Stimulated activated CD4-positive, alpha-beta T cell treated with anti-CD3 and anti-CD28 coated beads, Interleukin-2, amount 100 ng/mL, for 24 hours (primary cell): ENCODE measurements around the gene SCYGR1.
"Not testable (repeated sequence)": the region's sequence is repeated elsewhere in the genome, so short reads cannot be mapped to it uniquely, and the experiment has no call there.

Experiments used
- DNase-seq, 2 donors: peaks; one replicate each; pipeline ENCODE4 v3.0.0-alpha.2; 2020

SCYGR1 gene

GRCh38 chr2:227387583-227387982 is at the start of gene SCYGR1:
Gene SCYGR1, minus strand, starts transcription at chr2:227387949. Its CDS starts 0 bp downstream, at chr2:227387949.
- not testable (repeated sequence) for DNase-seq

GRCh38 chr2:227436436-227437174 is 48.9 kb upstream of the SCYGR1 start:
- DNase-seq: no peak

GRCh38 chr2:227433171-227433570 is 45.4 kb upstream of the SCYGR1 start:
- DNase-seq: no peak

GRCh38 chr2:227430639-227431038 is 42.9 kb upstream of the SCYGR1 start:
- no peak for DNase-seq

- no peak for DNase-seq
Observed at GRCh38 chr2:227428731-227429285, 41.1 kb upstream of the SCYGR1 start.

- no peak for DNase-seq
Observed at GRCh38 chr2:227423656-227424499, 36.1 kb upstream of the SCYGR1 start.

GRCh38 chr2:227420087-227421052 is 32.6 kb upstream of the SCYGR1 start:
- no peak for DNase-seq

- no peak for DNase-seq
Observed at GRCh38 chr2:227416701-227417100, 29.0 kb upstream of the SCYGR1 start.

- no peak for DNase-seq
Observed at GRCh38 chr2:227415538-227416424, 28.0 kb upstream of the SCYGR1 start.

- DNase-seq: no peak
Observed at GRCh38 chr2:227414846-227415245, 27.1 kb upstream of the SCYGR1 start.

- no peak for DNase-seq
Observed at GRCh38 chr2:227413371-227413770, 25.6 kb upstream of the SCYGR1 start.

- DNase-seq: no peak
Observed at GRCh38 chr2:227412877-227413276, 25.1 kb upstream of the SCYGR1 start.

- no peak for DNase-seq
Observed at GRCh38 chr2:227411990-227412350, 24.2 kb upstream of the SCYGR1 start.

- peak; percentile 62 to 70 for DNase-seq
Observed at GRCh38 chr2:227411320-227411989, 23.7 kb upstream of the SCYGR1 start.

GRCh38 chr2:227410191-227410590 is 22.4 kb upstream of the SCYGR1 start:
- no peak for DNase-seq

- no peak for DNase-seq
Observed at GRCh38 chr2:227407591-227408151, 19.9 kb upstream of the SCYGR1 start.

- DNase-seq: peak in 1 of 2 donors; percentile 17
Observed at GRCh38 chr2:227406177-227407031, 18.7 kb upstream of the SCYGR1 start.

- no peak for DNase-seq
Observed at GRCh38 chr2:227404585-227405271, 17.0 kb upstream of the SCYGR1 start.

- peak in 1 of 2 donors; percentile 11 for DNase-seq
Observed at GRCh38 chr2:227402959-227403358, 15.2 kb upstream of the SCYGR1 start.
